Trophoblast cell (in vitro differentiated cells and primary cell): ENCODE data around the gene COX7A2.

Experiments used
- DNase-seq, 2 donors: peaks; one replicate each; pipeline ENCODE4 v3.0.0-alpha.2; 2016
- H2AFZ ChIP-seq: 2 replicates; pipeline ENCODE4 v1.6.1; 2013; ENCODE audit warnings: low read length, moderate library complexity, mild to moderate bottlenecking; ENCODE audit not compliant: insufficient read depth, poor library complexity
- H2AK5ac ChIP-seq: 2 replicates; pipeline ENCODE4 v1.6.1; 2013; ENCODE audit warnings: mild to moderate bottlenecking, low read length
- H2BK120ac ChIP-seq: 2 replicates; pipeline ENCODE4 v1.6.1; 2013; ENCODE audit warnings: low read length, mild to moderate bottlenecking, moderate library complexity; ENCODE audit not compliant: insufficient read depth, poor library complexity
- H2BK12ac ChIP-seq: 2 replicates; pipeline ENCODE4 v1.6.1; 2013; ENCODE audit warnings: mild to moderate bottlenecking, low read length, moderate library complexity
- H2BK5ac ChIP-seq: 2 replicates; pipeline ENCODE4 v1.6.1; 2013; ENCODE audit warnings: low read length, low read depth, moderate library complexity, mild to moderate bottlenecking; ENCODE audit not compliant: poor library complexity
- H3K14ac ChIP-seq: 2 replicates; pipeline ENCODE4 v1.6.1; 2013; ENCODE audit warnings: mild to moderate bottlenecking, low read length
- H3K18ac ChIP-seq: 2 replicates; pipeline ENCODE4 v1.6.1; 2013; ENCODE audit warnings: mild to moderate bottlenecking, low read length
- H3K23ac ChIP-seq: 2 replicates; pipeline ENCODE4 v1.6.1; 2013; ENCODE audit warnings: low read length
- H3K27ac ChIP-seq: 2 replicates; pipeline ENCODE4 v1.5.1; 2013; ENCODE audit warnings: low read depth, mild to moderate bottlenecking, inconsistent platforms, low read length, moderate library complexity
- H3K27me3 ChIP-seq: 2 replicates; pipeline ENCODE4 v1.6.1; 2013; ENCODE audit warnings: inconsistent platforms, mild to moderate bottlenecking, low read length, moderate library complexity; ENCODE audit not compliant: insufficient read depth
- H3K36me3 ChIP-seq, 2 experiments: 1 replicate in 1 of 2; 2 replicates in 1 of 2; pipeline ENCODE4 v1.6.1; 2013; ENCODE audit warnings: low read length in 2 of 2, mild to moderate bottlenecking in 2 of 2, moderate library complexity in 1 of 2; ENCODE audit not compliant: insufficient read depth in 2 of 2, control insufficient read depth in 1 of 2
- H3K4ac ChIP-seq: 2 replicates; pipeline ENCODE4 v1.6.1; 2013; ENCODE audit warnings: low read depth, mild to moderate bottlenecking, low read length, moderate library complexity
- H3K4me1 ChIP-seq, 2 experiments: 1 replicate in 1 of 2; 2 replicates in 1 of 2; pipeline ENCODE4 v1.6.1; 2013; ENCODE audit warnings: low read length in 2 of 2, mild to moderate bottlenecking in 2 of 2, moderate library complexity in 1 of 2; ENCODE audit not compliant: insufficient read depth in 2 of 2, control insufficient read depth in 1 of 2
- H3K4me2 ChIP-seq: 2 replicates; pipeline ENCODE4 v1.6.1; 2013; ENCODE audit warnings: inconsistent platforms, mild to moderate bottlenecking, low read length, moderate library complexity
- H3K4me3 ChIP-seq: 2 replicates; pipeline ENCODE4 v1.5.1; 2013; ENCODE audit warnings: mild to moderate bottlenecking, low read depth, low read length, inconsistent platforms
- H3K79me1 ChIP-seq: one replicate; pipeline ENCODE4 v1.6.1; 2013; ENCODE audit warnings: low read length
- H3K79me2 ChIP-seq: 2 replicates; pipeline ENCODE4 v1.6.1; 2013; ENCODE audit warnings: low read length, mild to moderate bottlenecking; ENCODE audit not compliant: control insufficient read depth, insufficient read depth, poor library complexity
- H3K9ac ChIP-seq: 2 replicates; pipeline ENCODE4 v1.6.1; 2013; ENCODE audit warnings: mild to moderate bottlenecking, low read length
- H3K9me3 ChIP-seq: 2 replicates; pipeline ENCODE4 v1.6.1; 2013; ENCODE audit warnings: low read depth, mild to moderate bottlenecking, control low read depth, inconsistent platforms, low read length; ENCODE audit not compliant: insufficient read depth
- H4K12ac ChIP-seq: 2 replicates; pipeline ENCODE4 v1.6.1; 2013; ENCODE audit warnings: low read depth, mild to moderate bottlenecking, low read length, moderate library complexity
- H4K8ac ChIP-seq: 2 replicates; pipeline ENCODE4 v1.6.1; 2013; ENCODE audit warnings: low read depth, mild to moderate bottlenecking, low read length, moderate library complexity
- H4K91ac ChIP-seq: one replicate; pipeline ENCODE4 v1.6.1; 2013; ENCODE audit warnings: low read depth, mild to moderate bottlenecking, low read length, moderate library complexity
- WGBS: extraction: QIAGEN DNeasy Blood & Tissue Kit; methylation state at CpG from one replicate; pipeline ENCODE4 v1.1.7; 2013; ENCODE audit warnings: missing lambda C conversion rate; ENCODE audit not compliant: insufficient read length, insufficient coverage; ENCODE audit errors: extremely low coverage; 5-methylcytosine and 5-hydroxymethylcytosine counted together

Gene COX7A2

GRCh38 chr6:75285283-75285639 lies 41.7 kb upstream of the COX7A2 start:
- Histone ChIP-seq H2AK5ac (no peak overlapping the region), H2BK5ac (no peak overlapping the region), H2AFZ (no peak overlapping the region), H3K27me3 (no peaks in the 10 kb centered on the region), H4K91ac (no peak overlapping the region), H3K9ac (no peak overlapping the region), H3K4me1 (peaks cover 4 to 8% of the 10 kb centered on the region in 2 experiments), H3K79me1 (peaks cover 14% of the 10 kb centered on the region), H3K14ac (no peak overlapping the region), H3K79me2 (peaks cover 10% of the 10 kb centered on the region), H2BK120ac (no peak overlapping the region), H3K36me3 (no peaks in the 10 kb centered on the region), H3K27ac (peak overlapping the region; percentile 87), H3K4me3 (no peak overlapping the region), H3K9me3 (no peaks in the 10 kb centered on the region), H3K23ac (no peak overlapping the region), H3K4ac (no peak overlapping the region), H4K8ac (no peak overlapping the region), H2BK12ac (no peak overlapping the region), H3K18ac (no peak overlapping the region), H4K12ac (no peak overlapping the region), H3K4me2 (peak overlapping the region; percentile 85)
- WGBS = no CpG with 5 or more reads among the region's 6 CpGs
- peak in 1 of 2 donors; percentile 44 for DNase-seq

- Histone ChIP-seq H2BK5ac (peak within 1 kb of the TSS; percentile 87), H3K9me3 (no peaks in the 10 kb centered on the region), H3K79me1 (peaks cover 13% of the 10 kb centered on the region), H3K27ac (peak within 1 kb of the TSS; percentile 88), H4K12ac (peak within 1 kb of the TSS; percentile 67), H3K79me2 (peaks cover 10% of the 10 kb centered on the region), H3K4me2 (peak within 1 kb of the TSS; percentile 85), H2BK120ac (peak within 1 kb of the TSS; percentile 71), H3K23ac (no peak within 1 kb of the TSS), H3K36me3 (no peaks in the 10 kb centered on the region), H3K9ac (peak within 1 kb of the TSS; percentile 92), H4K8ac (peak within 1 kb of the TSS; percentile 84), H3K4me1 (peaks cover 4 to 6% of the 10 kb centered on the region in 2 experiments), H3K27me3 (no peaks in the 10 kb centered on the region), H2AK5ac (peak within 1 kb of the TSS; percentile 51), H3K4ac (peak within 1 kb of the TSS; percentile 87), H3K14ac (peak within 1 kb of the TSS; percentile 84), H2BK12ac (peak within 1 kb of the TSS; percentile 44), H4K91ac (peak within 1 kb of the TSS; percentile 74), H2AFZ (peak within 1 kb of the TSS; percentile 48), H3K18ac (peak within 1 kb of the TSS; percentile 91), H3K4me3 (peak within 1 kb of the TSS; percentile 91)
- WGBS = no CpG with 5 or more reads among the region's 55 CpGs
- DNase-seq = peak; percentile 100
These were observed 41.2 kb upstream of the COX7A2 start, which contains the start of gene TMEM30A for GRCh38 chr6:75284632-75285282. TMEM30A (minus strand) TSS chr6:75284792; CDS start chr6:75284638, 154 bp downstream.

DNA sequence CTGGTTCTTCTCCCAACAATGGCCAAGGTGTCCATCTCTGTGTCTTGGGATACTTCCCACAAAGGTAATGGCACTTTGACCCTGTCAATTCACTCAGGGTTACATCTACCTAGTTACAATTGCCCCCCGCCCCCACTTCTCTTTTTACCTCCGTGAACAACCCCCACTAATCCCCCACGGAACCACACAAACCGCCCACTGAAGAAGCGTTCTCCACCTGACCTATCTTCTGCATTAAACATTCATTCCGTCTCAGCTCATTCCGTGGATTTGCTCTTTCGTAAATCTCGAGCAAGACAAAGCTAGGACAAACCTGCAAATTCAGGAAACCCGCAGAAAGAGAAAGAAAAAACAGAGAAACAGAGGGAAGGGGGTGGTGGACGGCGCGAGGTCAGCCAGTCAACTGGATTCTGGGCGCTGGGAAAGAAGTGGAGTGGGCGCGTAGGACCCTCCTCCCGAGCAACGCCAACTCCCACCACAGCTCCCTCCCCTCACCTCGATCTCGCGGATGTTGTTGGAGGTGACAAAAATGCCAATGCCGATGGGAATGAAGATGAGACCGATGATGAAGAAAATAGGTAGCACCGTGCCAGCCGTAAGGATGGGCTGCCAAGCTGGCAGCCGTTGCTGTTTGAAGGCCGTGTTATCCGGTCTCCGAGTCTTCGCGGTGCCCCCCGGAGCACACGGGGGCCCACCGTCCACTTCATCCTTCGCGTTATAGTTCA lies 40.5 kb upstream of the COX7A2 start:
- Histone ChIP-seq H2AFZ (peak overlapping the region; percentile 48), H3K36me3 (no peaks in the 10 kb centered on the region), H3K4me2 (peak overlapping the region; percentile 60), H4K8ac (peak overlapping the region; percentile 84), H2BK5ac (peak overlapping the region; percentile 87), H3K4ac (peak overlapping the region; percentile 87), H4K91ac (peak overlapping the region; percentile 74), H3K79me1 (peaks cover 13% of the 10 kb centered on the region), H3K9ac (peak overlapping the region; percentile 92), H3K4me1 (peaks cover 4 to 6% of the 10 kb centered on the region in 2 experiments), H3K18ac (peak overlapping the region; percentile 91), H3K14ac (peak overlapping the region; percentile 84), H3K79me2 (peaks cover 10% of the 10 kb centered on the region), H3K4me3 (peak overlapping the region; percentile 91), H4K12ac (peak overlapping the region; percentile 67), H2BK120ac (peak overlapping the region; percentile 71), H2BK12ac (peak overlapping the region; percentile 44), H3K27ac (peak overlapping the region; percentile 88), H2AK5ac (peak overlapping the region; percentile 51), H3K27me3 (no peaks in the 10 kb centered on the region), H3K9me3 (no peaks in the 10 kb centered on the region), H3K23ac (no peak overlapping the region)
- no CpG with 5 or more reads among the region's 36 CpGs for WGBS
- DNase-seq = peak in 1 of 2 donors; percentile 38

DNA sequence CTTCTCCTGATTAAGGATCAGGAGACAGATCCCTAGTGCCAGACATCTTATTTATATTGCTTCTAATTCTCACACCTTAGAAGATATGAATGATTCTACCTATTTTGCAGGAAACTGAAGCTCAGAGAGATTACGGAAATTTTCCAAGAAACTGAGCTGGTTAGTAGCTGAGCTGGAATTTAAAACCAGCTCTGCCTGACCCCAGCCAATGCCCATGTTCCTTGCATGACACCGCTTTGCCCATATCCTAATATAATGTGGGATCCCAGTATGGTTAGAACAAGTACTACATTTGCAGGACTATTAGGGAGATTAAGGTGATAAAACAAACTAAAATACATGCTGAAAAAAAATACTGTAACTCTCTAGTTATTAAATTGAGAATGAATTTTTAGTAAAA lies 39.1 kb upstream of the COX7A2 start:
- Histone ChIP-seq H3K4me1 (peaks cover 0 to 8% of the 10 kb centered on the region in 2 experiments), H3K4ac (peak overlapping the region; percentile 93), H3K4me3 (no peak overlapping the region), H2AFZ (no peak overlapping the region), H3K79me2 (peaks cover 8% of the 10 kb centered on the region), H3K4me2 (peak overlapping the region; percentile 59), H3K27ac (no peak overlapping the region), H2AK5ac (no peak overlapping the region), H3K9me3 (no peaks in the 10 kb centered on the region), H3K79me1 (peaks cover 9% of the 10 kb centered on the region), H2BK5ac (peak overlapping the region; percentile 49), H3K36me3 (no peaks in the 10 kb centered on the region), H4K8ac (no peak overlapping the region), H3K27me3 (no peaks in the 10 kb centered on the region), H3K9ac (no peak overlapping the region), H2BK120ac (no peak overlapping the region), H4K91ac (no peak overlapping the region), H3K14ac (no peak overlapping the region), H3K18ac (no peak overlapping the region), H4K12ac (no peak overlapping the region), H2BK12ac (no peak overlapping the region), H3K23ac (no peak overlapping the region)
- WGBS = no CpG with 5 or more reads among the region's 2 CpGs
- DNase-seq = peak in 1 of 2 donors; percentile 32
